GM06990 (cell line): Measurements from ENCODE around the gene NETO2.

Source experiments
- DNase-seq: peaks from one replicate; pipeline ENCODE4 v3.0.0-alpha.2; 2011; ENCODE audit not compliant: insufficient read length; ENCODE audit errors: extremely low read depth
- H3K27me3 ChIP-seq: replicated peaks from 2 replicates; pipeline ENCODE4 v1.6.0; 2011; ENCODE audit warnings: low read length; ENCODE audit not compliant: control insufficient read depth, insufficient read depth
- H3K36me3 ChIP-seq: 2 replicates; pipeline ENCODE4 v1.5.1; 2011; ENCODE audit warnings: low read length; ENCODE audit not compliant: control insufficient read depth, insufficient read depth
- H3K4me3 ChIP-seq: replicated peaks from 2 replicates; pipeline ENCODE4 v1.5.1; 2011; ENCODE audit warnings: low read depth, mild to moderate bottlenecking, control low read depth, low read length
- CTCF ChIP-seq: IDR thresholded peaks from 2 replicates; pipeline ENCODE4 v1.5.1; 2011; ENCODE audit warnings: low read length, control low read depth, mild to moderate bottlenecking, inconsistent platforms; ENCODE audit not compliant: insufficient read depth, poor library complexity, severe bottlenecking

The NETO2 gene

GRCh38 chr16:47069313-47069712 lies 74.4 kb downstream of the NETO2 start:
- TF ChIP-seq CTCF: no peak
- H3K27me3 ChIP-seq: no peaks in the 10 kb centered on the region
- H3K4me3 ChIP-seq: no peak overlapping the region
- DNase-seq: no peak
- no peaks in the 10 kb centered on the region for H3K36me3 ChIP-seq

DNA sequence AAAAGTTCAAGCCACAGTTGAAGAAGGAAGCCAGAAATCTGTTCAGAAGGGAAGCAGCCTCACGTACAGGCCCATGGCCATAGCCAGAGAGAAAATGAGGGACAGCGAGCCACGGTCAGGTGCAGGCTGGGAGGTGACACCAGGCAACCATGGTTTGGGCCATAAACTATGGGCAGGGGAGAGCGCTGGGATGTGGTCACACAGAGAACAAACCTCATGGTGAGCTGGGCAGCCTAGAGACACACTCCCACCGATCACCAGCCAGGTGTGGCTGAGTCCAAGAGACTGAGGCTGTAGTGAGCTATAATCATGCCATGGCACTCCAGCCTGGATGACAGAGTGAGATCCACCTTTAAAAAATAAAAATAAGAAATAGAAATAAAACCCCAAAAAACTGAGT lies 76.5 kb downstream of the NETO2 start:
- DNase-seq: no peak
- no peak for TF ChIP-seq CTCF
- Histone ChIP-seq H3K36me3 (no peaks in the 10 kb centered on the region), H3K4me3 (no peak overlapping the region), H3K27me3 (no peaks in the 10 kb centered on the region)

GRCh38 chr16:47065766-47066688 lies 77.7 kb downstream of the NETO2 start:
- no peak for TF ChIP-seq CTCF
- no peaks in the 10 kb centered on the region for H3K36me3 ChIP-seq
- H3K27me3 ChIP-seq: no peaks in the 10 kb centered on the region
- no peak overlapping the region for H3K4me3 ChIP-seq
- no peak for DNase-seq

- no peaks in the 10 kb centered on the region for H3K36me3 ChIP-seq
- no peak for DNase-seq
- H3K4me3 ChIP-seq: no peak overlapping the region
- TF ChIP-seq CTCF: no peak
- no peaks in the 10 kb centered on the region for H3K27me3 ChIP-seq
Observed at GRCh38 chr16:47064775-47065174, 79.0 kb downstream of the NETO2 start.

GRCh38 chr16:47063011-47063724 lies 80.6 kb downstream of the NETO2 start:
- no peak for TF ChIP-seq CTCF
- no peak overlapping the region for H3K4me3 ChIP-seq
- H3K36me3 ChIP-seq: no peaks in the 10 kb centered on the region
- no peaks in the 10 kb centered on the region for H3K27me3 ChIP-seq
- DNase-seq: no peak
